SKM-1 treated with dmso at 0.1 percent for 144 hours (cell line): Measurements from ENCODE around the gene CTCFL.

Experiments
- DNase-seq: peaks from one replicate; lab custom pipeline; 2025; ENCODE audit not compliant: unreplicated experiment; lab: John Stamatoyannopoulos, UW

CTCFL gene

GRCh38 chr20:57468523-57469417, 56.2 kb downstream of the CTCFL start:
- DNase-seq = no peak

GRCh38 chr20:57467742-57468141, 57.2 kb downstream of the CTCFL start:
- DNase-seq = no peak

DNA sequence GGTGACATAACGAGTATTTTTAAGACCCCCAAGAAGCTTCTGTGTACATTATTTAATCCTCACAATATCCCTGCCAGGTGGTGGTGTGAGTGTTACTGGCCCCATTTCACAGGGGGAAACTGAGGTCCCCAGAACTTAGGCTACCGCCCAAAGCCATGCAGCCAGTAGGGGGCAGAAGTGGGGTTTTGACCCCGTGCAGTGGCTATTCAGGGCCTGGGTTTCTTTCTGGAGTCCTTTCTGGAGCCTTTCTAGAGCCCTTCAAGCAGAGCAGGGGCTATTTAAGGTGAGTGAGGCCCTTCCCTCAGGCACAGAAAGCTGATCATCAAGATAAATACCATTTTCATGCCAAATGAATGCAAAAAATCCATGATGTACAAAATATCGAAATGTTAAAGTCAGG, 59.0 kb downstream of the CTCFL start:
- DNase-seq = no peak

- DNase-seq = no peak
Measured at GRCh38 chr20:57465486-57465885, 59.5 kb downstream of the CTCFL start.

DNA sequence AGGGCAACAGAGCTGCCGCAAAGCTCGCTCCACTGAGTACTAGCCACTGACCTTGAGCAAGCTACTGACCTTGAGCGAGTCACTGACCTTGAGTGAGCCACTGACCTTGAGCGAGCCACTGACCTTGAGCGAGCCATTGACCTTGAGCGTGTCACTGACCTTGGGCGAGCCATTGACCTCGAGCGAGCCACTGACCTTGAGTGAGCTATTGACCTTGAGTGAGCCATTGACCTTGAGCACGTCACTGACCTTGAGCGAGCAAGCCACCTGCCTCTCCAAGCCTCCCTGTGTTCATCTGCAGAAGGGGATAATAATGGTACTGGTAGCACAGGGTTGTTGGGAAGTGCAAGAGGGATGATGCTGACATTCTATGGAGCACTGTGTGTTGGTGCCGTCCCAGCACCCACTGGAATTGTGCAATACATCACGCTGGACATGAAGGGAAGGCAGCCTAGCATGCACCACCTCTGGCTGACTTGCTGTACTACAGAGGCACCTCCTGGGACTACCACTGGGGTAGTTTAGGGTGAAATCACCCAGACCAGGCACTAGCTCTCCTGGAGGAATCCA, 60.2 kb downstream of the CTCFL start:
- peak; percentile 87 for DNase-seq

GRCh38 chr20:57462781-57463180, 62.2 kb downstream of the CTCFL start:
- no peak for DNase-seq

GRCh38 chr20:57461726-57462125, 63.2 kb downstream of the CTCFL start:
- no peak for DNase-seq

DNA sequence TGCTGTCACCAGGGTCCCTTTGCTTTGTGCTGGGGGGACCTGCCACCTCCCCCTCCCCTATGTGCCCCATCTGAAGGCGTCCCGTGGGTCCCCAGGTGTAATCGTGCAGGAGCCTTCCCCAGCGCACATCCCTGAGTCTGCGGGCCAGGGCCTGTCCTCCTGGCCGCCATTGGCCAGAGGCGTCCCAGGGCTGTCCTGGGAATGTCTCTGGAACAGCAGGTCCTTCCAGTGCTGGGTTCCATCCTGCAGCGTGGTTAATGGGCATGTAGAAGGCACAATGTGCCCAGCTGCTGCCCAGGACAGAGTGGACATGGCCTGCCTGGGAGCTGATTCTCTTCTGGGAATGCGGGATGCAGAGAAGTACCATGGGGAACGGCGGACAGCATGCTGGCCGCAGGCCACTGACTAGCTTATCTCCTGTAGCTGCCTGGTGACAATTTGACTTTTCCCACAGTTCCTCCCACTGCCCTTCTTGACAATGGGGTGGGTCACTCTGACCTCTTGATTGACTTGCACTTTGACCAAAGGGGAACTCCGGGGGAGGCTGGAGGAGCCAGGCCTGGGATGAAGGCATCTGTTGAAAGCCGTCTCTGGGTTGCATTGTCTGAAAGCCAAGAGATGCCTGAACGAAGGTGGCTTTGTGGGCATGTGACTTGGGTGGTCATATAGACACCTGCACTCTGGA, 64.0 kb downstream of the CTCFL start:
- DNase-seq = no peak

DNA sequence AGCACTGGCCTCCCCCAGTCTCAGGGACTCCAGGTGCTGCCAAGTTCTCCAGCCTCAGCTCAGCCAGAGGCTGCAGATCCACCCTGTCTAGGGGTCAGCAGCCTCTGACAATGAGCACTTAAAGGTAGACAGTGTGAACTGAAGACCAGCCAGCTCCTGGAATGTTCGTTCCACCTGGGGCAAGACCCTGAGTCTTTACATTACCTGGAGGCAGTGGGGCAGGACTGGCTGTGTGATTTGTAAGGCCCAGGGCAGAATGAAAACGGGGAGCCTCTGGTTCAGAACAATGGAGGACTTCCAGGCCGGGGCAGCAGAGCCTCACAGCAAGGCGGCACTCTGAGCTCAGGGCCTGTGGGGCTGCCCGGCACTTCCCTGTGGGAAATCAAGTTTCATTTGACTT, 65.0 kb downstream of the CTCFL start:
- DNase-seq = no peak

GRCh38 chr20:57459278-57459677, 65.7 kb downstream of the CTCFL start:
- no peak for DNase-seq

DNA sequence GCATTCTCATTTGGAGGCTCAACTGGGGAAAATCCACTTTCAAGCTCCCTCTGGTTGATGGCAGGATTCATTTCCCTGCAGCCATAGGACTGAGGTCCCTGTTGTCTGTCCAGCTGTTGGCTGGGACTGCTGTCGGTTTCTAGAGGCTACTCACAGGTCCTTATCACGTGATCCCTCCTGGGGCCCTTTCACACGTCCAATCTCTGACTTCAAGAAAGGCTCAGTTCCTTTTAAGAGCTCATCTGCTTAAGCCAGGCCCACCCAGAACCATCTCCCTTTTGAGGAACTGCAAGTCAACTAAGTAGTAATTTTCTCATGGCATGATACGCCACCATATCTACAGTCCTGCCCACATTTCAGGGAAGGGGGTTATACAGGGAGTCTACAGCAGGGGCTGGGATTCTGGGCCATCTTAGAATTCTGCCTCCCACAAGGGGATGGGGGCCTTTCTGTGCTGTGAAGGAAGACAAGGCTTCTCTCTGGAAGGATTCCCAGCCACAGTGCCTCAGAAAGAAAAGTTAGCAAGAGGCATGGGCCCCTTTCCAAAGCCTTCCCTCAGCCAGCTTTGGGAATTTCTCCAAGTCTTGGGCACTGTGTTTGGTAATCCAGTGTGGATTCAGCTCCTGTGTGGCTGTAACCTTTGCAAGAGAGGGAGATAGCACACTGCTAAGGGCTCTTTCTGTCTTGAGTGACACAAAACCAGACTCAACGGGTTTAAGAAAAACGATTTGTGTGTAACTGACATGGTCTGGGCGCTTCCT, 66.4 kb downstream of the CTCFL start:
- DNase-seq = no peak

- DNase-seq = no peak
Measured at GRCh38 chr20:57457243-57458095, 67.5 kb downstream of the CTCFL start.

- no peak for DNase-seq
Measured at GRCh38 chr20:57456116-57456515, 68.8 kb downstream of the CTCFL start.

GRCh38 chr20:57455386-57455785, 69.6 kb downstream of the CTCFL start:
- DNase-seq = no peak

DNA sequence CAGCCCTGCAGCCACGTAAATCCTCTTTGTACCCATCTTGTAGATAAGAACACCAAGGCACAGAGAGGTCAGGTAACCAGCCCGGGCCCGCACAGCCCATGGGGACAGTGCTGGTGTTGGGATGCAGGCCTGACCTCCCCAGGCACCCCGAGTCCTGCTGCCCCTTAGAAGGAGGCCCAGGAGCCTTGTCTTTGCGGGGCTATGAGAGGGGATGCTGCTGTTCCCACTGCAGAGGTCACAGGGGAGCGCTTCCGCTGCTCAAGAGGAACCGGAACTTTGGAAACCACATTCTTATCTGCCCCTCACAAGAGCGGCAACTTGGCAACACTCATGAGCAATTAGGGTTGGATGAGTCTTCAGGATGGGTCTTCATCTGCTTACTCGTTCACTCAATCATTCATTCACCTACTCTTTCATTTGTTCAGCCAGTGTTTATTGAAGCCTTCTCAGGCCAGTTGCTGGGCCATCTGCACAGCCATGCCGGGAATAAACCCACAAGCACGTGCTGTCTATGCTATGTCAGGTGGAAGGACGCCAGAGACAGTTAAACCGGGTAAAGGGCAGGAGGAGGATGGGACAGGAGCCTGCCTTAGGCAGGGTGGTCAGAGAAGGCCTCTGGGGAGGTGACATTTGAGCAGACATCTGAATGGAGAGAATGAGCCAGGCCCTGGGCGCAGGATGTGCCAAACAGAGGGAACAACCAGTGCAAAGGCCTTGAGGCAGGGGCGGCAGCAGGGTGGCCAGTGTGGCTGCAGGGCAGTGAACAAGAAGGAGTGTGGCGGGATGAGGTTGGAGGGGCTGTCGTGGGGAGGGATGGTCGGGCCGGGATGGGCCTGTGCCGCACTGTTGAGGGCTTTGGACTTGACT, 72.9 kb downstream of the CTCFL start:
- DNase-seq = peak; percentile 92

DNA sequence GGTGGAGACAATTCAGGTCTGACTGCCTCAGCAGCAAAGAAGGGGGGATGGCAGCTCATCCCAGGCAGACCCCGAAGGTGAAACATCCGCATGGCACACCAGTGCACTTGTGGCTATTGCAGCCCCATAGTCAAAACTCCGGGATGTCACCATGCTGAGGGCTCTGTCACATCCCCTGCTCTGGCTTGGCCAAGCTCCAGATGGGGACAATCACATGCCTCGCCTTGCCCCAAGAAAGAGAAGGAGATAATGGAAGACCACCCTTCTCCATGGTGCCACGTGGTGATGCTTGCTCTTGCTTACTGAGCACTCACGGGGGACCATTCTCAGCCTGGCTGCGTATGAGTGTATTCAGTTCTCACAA, 73.5 kb downstream of the CTCFL start:
- no peak for DNase-seq

DNA sequence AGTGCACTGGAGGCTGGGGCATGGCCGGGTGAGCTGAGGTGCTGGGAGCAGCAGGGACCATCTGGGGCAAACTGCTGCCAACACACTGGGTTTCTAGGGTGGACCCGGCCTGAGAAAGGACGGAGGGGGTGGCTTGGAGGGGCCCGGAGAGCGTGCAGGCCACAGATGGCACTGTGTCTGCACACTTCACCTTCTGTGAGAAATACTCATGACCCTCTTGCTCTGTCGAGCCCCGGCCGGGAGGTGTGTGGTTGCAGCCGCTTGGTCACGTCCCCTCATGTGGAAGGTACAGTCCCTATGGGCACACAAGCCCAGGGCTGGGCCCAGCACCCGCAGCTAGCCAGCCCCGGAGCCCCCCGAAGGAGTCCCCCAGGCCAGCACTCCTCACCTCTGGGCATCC, 74.0 kb downstream of the CTCFL start:
- no peak for DNase-seq

DNA sequence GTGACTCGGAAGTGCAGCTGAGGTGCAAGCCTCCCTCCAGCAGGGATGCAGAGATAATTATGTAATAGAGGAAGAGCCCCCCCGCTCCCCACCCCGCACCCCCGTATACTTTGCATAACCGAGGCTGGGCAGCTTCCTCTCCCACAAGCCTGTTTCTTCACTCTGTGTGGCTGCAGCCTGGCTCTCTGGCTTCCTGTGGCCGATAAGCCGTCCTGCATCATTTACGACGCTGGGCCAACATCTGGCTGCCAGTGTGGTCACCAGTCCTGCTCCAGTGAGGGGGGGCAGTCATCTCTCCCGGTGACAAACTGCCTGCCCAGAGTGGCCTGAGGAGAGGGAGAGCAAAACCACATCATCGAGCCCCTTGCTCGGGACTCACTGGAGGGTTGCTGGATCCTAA, 74.5 kb downstream of the CTCFL start:
- DNase-seq = peak; percentile 97
